ENCODE data around the gene ASH1L. TPM values are rescaled to one million over a fixed set of nuclear protein-coding genes. Genes with fewer than 3 reads are reported as not detected.

Gene ASH1L
- total and polyA plus RNA-seq, 2 donors from 2014 or later, result 4.2 to 68.5 TPM

DNA sequence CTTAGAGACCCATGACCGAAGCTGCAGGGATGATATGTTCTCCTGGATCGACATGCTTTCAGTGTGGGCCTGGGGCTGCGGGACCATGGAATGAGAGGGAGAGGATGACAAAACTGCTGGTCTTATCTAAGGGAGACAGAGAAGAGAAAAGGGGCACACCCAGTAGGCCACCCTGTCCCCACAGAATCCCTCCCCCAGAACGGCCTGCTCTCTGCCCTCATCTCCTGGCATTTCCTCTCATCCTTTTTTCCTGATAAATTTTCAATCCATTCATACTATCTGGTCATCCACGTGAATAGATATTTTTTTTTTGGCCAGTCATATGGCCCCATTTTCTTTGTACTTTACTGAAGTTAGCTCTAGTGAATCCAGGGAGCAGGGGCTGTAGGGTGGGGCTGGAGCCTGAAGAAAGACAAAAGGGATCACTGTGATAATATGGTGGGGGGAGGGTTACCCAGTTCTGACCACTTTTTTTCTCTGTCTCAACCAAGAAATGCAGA lies 261.2 kb downstream of the ASH1L start, which contains the start of gene PKLR:
Gene PKLR, minus strand, starts transcription at position 97 of the 500 bp plus-strand sequence. Its CDS starts 43 bp downstream, at position 54.
- Histone ChIP-seq H3K4me1 (ENCODE audit: control insufficient read depth in 2 of 3, insufficient read depth in 2 of 3, low read depth in 1 of 3, low read length in 3 of 3) (no peaks in the 10 kb centered on the region), H3K9ac (ENCODE audit: low read length in 3 of 3) (no peak within 1 kb of the TSS), H3K4me3 (ENCODE audit: low read length in 3 of 3) (peak within 1 kb of the TSS in 2 of 3 donors; percentile 19 to 49), H3K27ac (ENCODE audit: low read depth in 2 of 2, low read length in 2 of 2) (peak within 1 kb of the TSS; percentile 40 to 83), H3K36me3 (ENCODE audit: control insufficient read depth in 2 of 3, insufficient read depth in 3 of 3, low read length in 3 of 3) (no peaks in the 10 kb centered on the region), H3K27me3 (ENCODE audit: control insufficient read depth, insufficient read depth, low read length) (no peaks in the 10 kb centered on the region), H3K9me3 (ENCODE audit: control insufficient read depth in 2 of 3, insufficient read depth in 1 of 3, low read length in 3 of 3) (no peaks in the 10 kb centered on the region)
- TF ChIP-seq, protein P1, sequence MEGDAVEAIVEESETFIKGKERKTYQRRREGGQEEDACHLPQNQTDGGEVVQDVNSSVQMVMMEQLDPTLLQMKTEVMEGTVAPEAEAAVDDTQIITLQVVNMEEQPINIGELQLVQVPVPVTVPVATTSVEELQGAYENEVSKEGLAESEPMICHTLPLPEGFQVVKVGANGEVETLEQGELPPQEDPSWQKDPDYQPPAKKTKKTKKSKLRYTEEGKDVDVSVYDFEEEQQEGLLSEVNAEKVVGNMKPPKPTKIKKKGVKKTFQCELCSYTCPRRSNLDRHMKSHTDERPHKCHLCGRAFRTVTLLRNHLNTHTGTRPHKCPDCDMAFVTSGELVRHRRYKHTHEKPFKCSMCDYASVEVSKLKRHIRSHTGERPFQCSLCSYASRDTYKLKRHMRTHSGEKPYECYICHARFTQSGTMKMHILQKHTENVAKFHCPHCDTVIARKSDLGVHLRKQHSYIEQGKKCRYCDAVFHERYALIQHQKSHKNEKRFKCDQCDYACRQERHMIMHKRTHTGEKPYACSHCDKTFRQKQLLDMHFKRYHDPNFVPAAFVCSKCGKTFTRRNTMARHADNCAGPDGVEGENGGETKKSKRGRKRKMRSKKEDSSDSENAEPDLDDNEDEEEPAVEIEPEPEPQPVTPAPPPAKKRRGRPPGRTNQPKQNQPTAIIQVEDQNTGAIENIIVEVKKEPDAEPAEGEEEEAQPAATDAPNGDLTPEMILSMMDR (IDR thresholded peaks at IDR 0.05; ENCODE audit: borderline replicate concordance, extremely low read depth, insufficient read depth), result no peak
- intact Hi-C loops (cut with DNase I), result no loop called here
- DNase-seq (no peak), FAIRE-seq (no peak)

DNA sequence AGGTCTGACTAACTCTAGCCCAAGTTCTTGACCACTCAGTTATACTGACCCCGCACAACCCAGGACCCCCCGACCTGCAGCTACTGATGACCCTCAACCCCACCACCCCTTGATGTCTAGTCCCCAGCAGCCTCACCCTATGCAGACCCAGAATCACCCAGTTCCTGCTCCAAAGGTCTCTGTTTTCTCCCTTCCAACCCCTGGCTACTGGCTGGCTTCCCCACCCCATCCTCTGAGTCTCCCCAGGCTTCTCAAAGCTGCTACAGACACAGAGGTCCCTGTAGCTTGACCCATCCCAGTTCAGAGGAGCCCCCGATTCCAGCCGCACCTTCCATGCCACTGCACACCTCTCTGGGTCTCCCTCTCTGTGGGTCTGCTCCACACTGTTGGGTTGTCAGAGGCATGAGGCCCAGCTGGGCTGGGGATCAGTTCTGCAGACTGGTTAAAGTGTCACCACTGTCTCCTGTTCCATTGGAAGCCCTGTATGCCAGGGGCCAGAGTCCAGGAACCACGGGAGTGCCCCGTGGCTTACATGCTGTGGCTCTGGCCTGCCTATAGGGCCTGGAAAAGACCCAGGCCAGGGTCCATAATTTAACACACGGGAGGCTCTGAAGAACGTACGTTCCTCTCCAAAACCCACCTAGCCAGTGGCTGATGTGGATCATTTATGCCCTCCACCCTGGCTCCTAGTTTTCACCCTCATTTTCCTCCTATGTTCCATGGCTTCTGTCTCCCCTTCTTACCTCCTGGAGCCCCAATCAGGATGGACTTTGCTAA lies 261.9 kb downstream of the ASH1L start:
- no peak for FAIRE-seq
- H3K9ac ChIP-seq (ENCODE audit: low read length in 3 of 3), result no peak overlapping the region
- TF ChIP-seq, protein P1 (IDR thresholded peaks at IDR 0.05; ENCODE audit: borderline replicate concordance, extremely low read depth, insufficient read depth), result no peak
- H3K4me3 ChIP-seq (ENCODE audit: low read length in 3 of 3), result peak overlapping the region in 2 of 3 donors; percentile 19 to 49
- H3K27me3 ChIP-seq (ENCODE audit: control insufficient read depth, insufficient read depth, low read length), result peaks cover 4% of the 10 kb centered on the region
- no peaks in the 10 kb centered on the region for H3K36me3 ChIP-seq (ENCODE audit: control insufficient read depth in 2 of 3, insufficient read depth in 3 of 3, low read length in 3 of 3)
- no peaks in the 10 kb centered on the region for H3K9me3 ChIP-seq (ENCODE audit: control insufficient read depth in 2 of 3, insufficient read depth in 1 of 3, low read length in 3 of 3)
- H3K27ac ChIP-seq (ENCODE audit: low read depth in 2 of 2, low read length in 2 of 2), result peak overlapping the region; percentile 40 to 83
- peak in 2 of 5 donors; percentile 19 to 42 for DNase-seq
- intact Hi-C loops (cut with DNase I), result no loop called here
- no peaks in the 10 kb centered on the region for H3K4me1 ChIP-seq (ENCODE audit: control insufficient read depth in 2 of 3, insufficient read depth in 2 of 3, low read depth in 1 of 3, low read length in 3 of 3)

DNA sequence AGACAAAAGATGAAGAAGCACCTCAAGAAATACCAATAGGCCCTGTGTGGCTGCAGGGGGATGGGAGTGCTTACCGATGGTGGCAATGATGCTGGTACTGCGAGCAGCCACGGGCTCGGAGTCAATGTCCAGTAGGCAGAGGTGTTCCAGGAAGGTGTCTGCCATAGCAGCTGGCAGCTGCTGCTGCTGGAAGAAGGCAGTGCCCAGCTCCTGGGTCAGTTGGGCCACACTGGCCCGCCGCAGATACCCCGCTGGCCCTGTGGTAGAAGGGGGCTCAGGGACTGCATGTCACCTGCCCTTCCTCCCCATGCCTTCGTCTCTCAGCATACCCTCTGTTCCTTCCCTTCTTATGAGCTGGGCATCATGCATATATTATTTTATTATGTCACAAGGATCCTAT lies 262.6 kb downstream of the ASH1L start:
- no peaks in the 10 kb centered on the region for H3K4me1 ChIP-seq (ENCODE audit: control insufficient read depth in 2 of 3, insufficient read depth in 2 of 3, low read depth in 1 of 3, low read length in 3 of 3)
- peak overlapping the region in 2 of 3 donors; percentile 19 to 49 for H3K4me3 ChIP-seq (ENCODE audit: low read length in 3 of 3)
- intact Hi-C loops (cut with DNase I), result no loop called here
- no peaks in the 10 kb centered on the region for H3K9me3 ChIP-seq (ENCODE audit: control insufficient read depth in 2 of 3, insufficient read depth in 1 of 3, low read length in 3 of 3)
- H3K36me3 ChIP-seq (ENCODE audit: control insufficient read depth in 2 of 3, insufficient read depth in 3 of 3, low read length in 3 of 3), result no peaks in the 10 kb centered on the region
- peaks cover 10% of the 10 kb centered on the region for H3K27me3 ChIP-seq (ENCODE audit: control insufficient read depth, insufficient read depth, low read length)
- DNase-seq (no peak), FAIRE-seq (no peak)
- TF ChIP-seq, protein P1 (IDR thresholded peaks at IDR 0.05; ENCODE audit: borderline replicate concordance, extremely low read depth, insufficient read depth), result no peak
- H3K27ac ChIP-seq (ENCODE audit: low read depth in 2 of 2, low read length in 2 of 2), result no peak overlapping the region
- H3K9ac ChIP-seq (ENCODE audit: low read length in 3 of 3), result no peak overlapping the region
